Muscle of leg (tissue), 11 donors: ENCODE results near the gene IL12RB2. TPM values are rescaled to one million over a fixed set of nuclear protein-coding genes. Genes with fewer than 3 reads are reported as not detected.

Source experiments
- DNase-seq: peaks from one replicate; pipeline ENCODE4 v3.0.0; 2013
- H3K27ac ChIP-seq: one replicate; pipeline ENCODE4 v1.5.1; 2013; ENCODE audit warnings: mild to moderate bottlenecking, low read length, control low read depth
- H3K27me3 ChIP-seq: one replicate; pipeline ENCODE4 v1.6.1; 2013; ENCODE audit warnings: low read length; ENCODE audit not compliant: control insufficient read depth, insufficient read depth
- H3K36me3 ChIP-seq: one replicate; pipeline ENCODE4 v1.6.1; 2013; ENCODE audit warnings: low read length; ENCODE audit not compliant: control insufficient read depth, insufficient read depth
- H3K4me1 ChIP-seq: one replicate; pipeline ENCODE4 v1.6.1; 2013; ENCODE audit warnings: low read length; ENCODE audit not compliant: control insufficient read depth, insufficient read depth
- H3K4me3 ChIP-seq: one replicate; pipeline ENCODE4 v1.5.1; 2013; ENCODE audit warnings: low read length, control low read depth
- H3K9me3 ChIP-seq: replicated peaks from 2 replicates; pipeline ENCODE4 v1.6.1; 2013; ENCODE audit warnings: low read depth, low read length; ENCODE audit not compliant: control insufficient read depth
- WGBS: methylation state at CpG from one replicate; pipeline ENCODE4 v1.1.5; 2013; ENCODE audit warnings: missing lambda C conversion rate; ENCODE audit not compliant: insufficient coverage; 5-methylcytosine and 5-hydroxymethylcytosine counted together
- polyA plus RNA-seq, 8 donors: library from polyadenylated mRNA; unstranded; fragments of 120-200 nt; gene quantifications; one replicate each; pipeline versions ENCODE4 v1.2.1 to v1.2.3, GENCODE V29; 2013; ENCODE audit warnings: inconsistent platforms in 1 of 8, low replicate concordance in 1 of 8; ENCODE audit not compliant: insufficient read length in 8 of 8, insufficient read depth in 1 of 8
- total RNA-seq: library from RNA; stranded (reverse); fragments of 120-200 nt; gene quantifications from one replicate; pipeline ENCODE4 v1.2.4, GENCODE V29; 2013

The IL12RB2 gene
- total and polyA plus RNA-seq, 9 donors: 0.52 to 1.4 (median 0.87) TPM

DNA sequence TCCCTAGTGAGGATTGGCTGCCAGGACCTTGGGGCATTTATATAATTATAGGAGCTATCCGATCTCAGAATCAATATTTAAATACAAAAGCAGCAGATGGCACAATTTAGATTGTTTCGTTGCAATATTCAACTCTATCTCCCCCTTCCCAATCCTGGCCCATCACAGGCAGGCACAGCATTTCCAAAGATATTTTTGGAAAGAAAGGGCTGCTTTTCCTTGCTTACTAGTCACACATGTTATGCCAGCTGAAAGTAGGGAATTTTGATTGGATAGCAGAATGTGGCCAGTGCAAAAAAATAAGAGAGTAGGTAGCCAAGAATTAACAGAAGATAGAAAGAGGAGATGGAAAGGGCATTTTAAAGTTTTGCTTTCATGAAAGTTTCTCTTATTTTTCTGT is 37.9 kb downstream of the IL12RB2 start:
- H3K4me3 ChIP-seq: no peak overlapping the region
- H3K27ac ChIP-seq: no peak overlapping the region
- H3K9me3 ChIP-seq: no peaks in the 10 kb centered on the region
- no peaks in the 10 kb centered on the region for H3K27me3 ChIP-seq
- H3K4me1 ChIP-seq: no peaks in the 10 kb centered on the region
- DNase-seq: no peak
- H3K36me3 ChIP-seq: no peaks in the 10 kb centered on the region
- no CpG with 5 or more reads among the region's 2 CpGs for WGBS

DNA sequence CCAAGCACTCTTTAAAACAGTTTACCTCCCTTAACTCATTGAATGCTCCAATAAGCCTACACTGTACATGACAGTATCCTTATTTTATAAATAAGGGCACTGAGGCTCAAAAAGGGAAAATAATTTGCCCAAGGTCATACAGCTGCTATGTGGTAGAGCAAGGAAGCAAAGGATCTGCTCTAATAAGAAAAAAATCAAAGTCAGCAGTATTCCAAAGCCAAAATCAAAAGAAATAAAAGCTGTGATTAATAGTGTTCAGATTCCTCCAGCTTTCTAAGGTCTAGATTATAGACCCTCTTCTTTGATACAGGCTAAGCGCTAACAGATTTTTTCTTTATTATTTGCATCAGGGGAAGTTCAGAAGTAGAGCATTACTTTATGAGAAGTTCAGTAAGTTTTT is 39.3 kb downstream of the IL12RB2 start:
- DNase-seq: no peak
- no CpG with 5 or more reads among the region's 1 CpG for WGBS

DNA sequence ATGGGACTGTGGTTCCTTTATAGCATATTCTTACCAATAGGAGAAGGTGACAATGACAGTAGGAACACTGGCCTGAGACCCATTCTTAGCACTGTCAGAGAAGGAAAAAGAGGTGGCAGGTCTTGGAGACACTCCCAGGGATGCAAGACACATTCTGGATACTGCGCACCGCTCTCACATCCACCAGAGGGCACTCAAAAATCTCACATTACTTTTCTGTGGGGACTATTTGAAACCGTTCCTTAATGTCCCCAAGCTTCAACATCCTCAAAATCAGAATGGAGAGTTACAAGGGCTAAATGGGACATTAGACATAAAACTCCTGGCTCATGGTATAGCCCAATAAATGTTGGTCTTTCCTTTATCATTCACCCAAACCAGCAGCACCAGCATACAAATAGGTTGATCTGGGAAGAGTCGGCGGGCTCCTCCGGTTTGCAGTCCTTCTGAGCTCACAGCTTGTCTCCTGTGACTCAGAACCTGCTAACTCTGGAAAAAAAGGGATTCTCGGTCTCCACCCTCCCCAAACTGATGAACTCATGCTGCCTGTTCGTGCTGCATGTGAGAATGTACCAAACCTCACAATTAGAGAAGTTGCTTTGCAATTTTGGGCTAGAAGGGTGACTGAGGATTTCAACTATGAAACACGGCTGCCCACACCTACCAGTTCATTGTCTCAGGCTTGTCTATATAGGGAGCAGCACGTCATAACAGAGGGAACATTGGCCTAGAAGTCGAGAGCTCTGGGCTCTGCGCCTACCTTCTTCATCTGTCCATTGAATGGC is 40.2 kb downstream of the IL12RB2 start:
- no peaks in the 10 kb centered on the region for H3K9me3 ChIP-seq
- WGBS: no CpG with 5 or more reads among the region's 12 CpGs
- H3K4me3 ChIP-seq: no peak overlapping the region
- H3K4me1 ChIP-seq: no peaks in the 10 kb centered on the region
- no peak overlapping the region for H3K27ac ChIP-seq
- H3K27me3 ChIP-seq: no peaks in the 10 kb centered on the region
- DNase-seq: peak; percentile 63
- H3K36me3 ChIP-seq: no peaks in the 10 kb centered on the region

More for the DNA sequence above, 39.3 kb downstream of the IL12RB2 start:
- Histone ChIP-seq H3K36me3 (no peaks in the 10 kb centered on the region), H3K27me3 (no peaks in the 10 kb centered on the region), H3K4me1 (no peaks in the 10 kb centered on the region), H3K27ac (no peak overlapping the region), H3K9me3 (no peaks in the 10 kb centered on the region), H3K4me3 (no peak overlapping the region)

DNA sequence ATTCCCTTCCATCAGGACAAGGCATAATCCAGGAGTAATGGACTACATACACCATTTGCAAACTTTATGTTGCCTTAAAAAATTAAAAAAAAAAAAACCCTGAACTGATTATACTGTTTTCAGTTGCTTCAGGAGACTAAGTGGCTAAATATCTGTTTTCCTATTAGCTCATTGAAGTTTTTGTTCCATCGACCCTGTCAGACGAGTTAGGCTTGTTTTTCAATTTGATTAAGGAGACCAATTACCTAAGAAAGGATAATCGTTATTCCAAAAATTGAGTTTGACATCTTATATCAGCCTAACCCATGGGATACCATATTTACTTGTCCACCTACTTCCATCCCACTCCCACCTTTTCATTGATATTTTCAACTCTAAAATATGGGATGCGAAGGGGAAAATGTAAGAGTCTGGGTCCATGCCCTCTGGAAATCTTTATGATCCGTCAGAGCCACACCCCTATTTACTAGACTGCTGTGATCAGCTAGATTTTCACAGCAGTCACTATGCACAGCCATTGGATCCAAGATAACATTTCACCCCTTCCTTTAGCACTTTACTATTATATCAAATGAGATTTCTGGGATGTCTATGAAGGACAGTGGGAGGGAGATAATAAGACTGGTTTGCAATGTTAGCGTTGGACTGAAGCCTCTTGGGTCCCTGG is 41.0 kb downstream of the IL12RB2 start:
- no peaks in the 10 kb centered on the region for H3K9me3 ChIP-seq
- no peak overlapping the region for H3K4me3 ChIP-seq
- H3K27me3 ChIP-seq: no peaks in the 10 kb centered on the region
- WGBS: 79% methylated on average over 2 of the region's 6 CpGs
- no peak for DNase-seq
- no peaks in the 10 kb centered on the region for H3K36me3 ChIP-seq
- no peak overlapping the region for H3K27ac ChIP-seq
- H3K4me1 ChIP-seq: no peaks in the 10 kb centered on the region

DNA sequence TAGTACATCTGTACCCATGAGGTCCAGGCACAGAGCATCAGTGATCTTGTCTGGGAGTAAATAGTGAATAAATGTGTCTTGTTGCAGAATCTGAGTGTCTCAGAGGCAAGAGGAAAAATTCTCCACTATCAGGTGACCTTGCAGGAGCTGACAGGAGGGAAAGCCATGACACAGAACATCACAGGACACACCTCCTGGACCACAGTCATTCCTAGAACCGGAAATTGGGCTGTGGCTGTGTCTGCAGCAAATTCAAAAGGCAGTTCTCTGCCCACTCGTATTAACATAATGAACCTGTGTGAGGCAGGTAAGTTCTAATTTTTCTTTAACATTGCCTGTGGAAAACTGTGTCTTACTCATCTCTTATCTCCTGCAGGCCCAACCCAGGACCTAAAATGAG is 43.1 kb downstream of the IL12RB2 start:
- H3K9me3 ChIP-seq: no peaks in the 10 kb centered on the region
- no peaks in the 10 kb centered on the region for H3K4me1 ChIP-seq
- H3K36me3 ChIP-seq: no peaks in the 10 kb centered on the region
- H3K27me3 ChIP-seq: no peaks in the 10 kb centered on the region
- no peak overlapping the region for H3K27ac ChIP-seq
- DNase-seq: no peak
- no peak overlapping the region for H3K4me3 ChIP-seq
- WGBS: no CpG with 5 or more reads among the region's 2 CpGs

DNA sequence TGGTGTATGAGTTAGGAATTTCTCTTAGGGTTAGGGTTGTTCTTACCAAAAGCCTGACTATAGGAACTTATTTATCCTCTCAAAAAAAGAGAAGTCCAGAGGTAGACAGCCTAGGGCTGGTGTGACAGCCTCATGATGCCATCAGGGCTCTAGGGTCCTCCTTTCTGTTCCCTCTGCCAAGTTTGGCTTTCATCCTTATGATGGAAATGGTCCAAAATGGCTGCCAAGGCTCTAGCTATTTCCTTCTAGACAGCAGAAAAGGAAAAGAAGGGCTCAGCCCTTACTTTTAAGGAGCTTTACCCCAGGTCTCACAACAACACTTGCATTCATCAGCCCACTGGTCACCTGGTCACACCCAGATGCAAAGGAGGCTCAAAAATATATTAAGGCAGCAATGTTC is 44.5 kb downstream of the IL12RB2 start:
- no peaks in the 10 kb centered on the region for H3K36me3 ChIP-seq
- H3K27ac ChIP-seq: no peak overlapping the region
- H3K4me3 ChIP-seq: no peak overlapping the region
- DNase-seq: no peak
- no peaks in the 10 kb centered on the region for H3K27me3 ChIP-seq
- no peaks in the 10 kb centered on the region for H3K4me1 ChIP-seq
- H3K9me3 ChIP-seq: no peaks in the 10 kb centered on the region

GRCh38 chr1:67355745-67356424 is 48.2 kb downstream of the IL12RB2 start:
- H3K9me3 ChIP-seq: no peaks in the 10 kb centered on the region
- H3K36me3 ChIP-seq: no peaks in the 10 kb centered on the region
- no peak overlapping the region for H3K27ac ChIP-seq
- no peaks in the 10 kb centered on the region for H3K4me1 ChIP-seq
- H3K27me3 ChIP-seq: no peaks in the 10 kb centered on the region
- 100% methylated on average over 1 of the region's 3 CpGs for WGBS
- no peak for DNase-seq
- H3K4me3 ChIP-seq: no peak overlapping the region

DNA sequence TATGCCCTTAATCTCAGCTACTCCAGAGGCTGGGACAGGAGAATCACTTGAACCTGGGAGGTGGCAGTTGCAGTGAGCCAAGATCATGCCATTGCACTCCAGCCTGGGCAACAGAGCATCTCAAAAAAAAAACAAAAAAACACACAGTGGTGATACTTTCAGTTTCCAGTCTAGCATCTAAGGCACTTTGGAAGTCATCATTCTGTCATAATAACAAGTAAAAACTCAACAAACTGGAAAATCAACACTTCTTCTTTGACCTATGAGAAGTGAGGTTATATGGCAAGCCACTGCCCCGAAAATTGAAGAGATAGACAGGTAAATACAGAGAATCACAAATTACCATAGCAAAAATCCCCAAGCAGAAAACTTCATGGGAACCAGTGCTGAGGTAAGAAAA is 51.9 kb downstream of the IL12RB2 start:
- Histone ChIP-seq H3K36me3 (no peaks in the 10 kb centered on the region), H3K4me1 (no peaks in the 10 kb centered on the region), H3K4me3 (no peak overlapping the region), H3K27me3 (no peaks in the 10 kb centered on the region), H3K9me3 (no peaks in the 10 kb centered on the region), H3K27ac (no peak overlapping the region)
- no peak for DNase-seq
- WGBS: no CpG with 5 or more reads among the region's 1 CpG

- no peaks in the 10 kb centered on the region for H3K4me1 ChIP-seq
- H3K27ac ChIP-seq: no peak overlapping the region
- no peaks in the 10 kb centered on the region for H3K36me3 ChIP-seq
- 93% methylated on average over 5 of the region's 5 CpGs for WGBS
- DNase-seq: no peak
- H3K9me3 ChIP-seq: no peaks in the 10 kb centered on the region
- H3K27me3 ChIP-seq: no peaks in the 10 kb centered on the region
- no peak overlapping the region for H3K4me3 ChIP-seq
Observed at GRCh38 chr1:67361641-67362040, 54.0 kb downstream of the IL12RB2 start.

DNA sequence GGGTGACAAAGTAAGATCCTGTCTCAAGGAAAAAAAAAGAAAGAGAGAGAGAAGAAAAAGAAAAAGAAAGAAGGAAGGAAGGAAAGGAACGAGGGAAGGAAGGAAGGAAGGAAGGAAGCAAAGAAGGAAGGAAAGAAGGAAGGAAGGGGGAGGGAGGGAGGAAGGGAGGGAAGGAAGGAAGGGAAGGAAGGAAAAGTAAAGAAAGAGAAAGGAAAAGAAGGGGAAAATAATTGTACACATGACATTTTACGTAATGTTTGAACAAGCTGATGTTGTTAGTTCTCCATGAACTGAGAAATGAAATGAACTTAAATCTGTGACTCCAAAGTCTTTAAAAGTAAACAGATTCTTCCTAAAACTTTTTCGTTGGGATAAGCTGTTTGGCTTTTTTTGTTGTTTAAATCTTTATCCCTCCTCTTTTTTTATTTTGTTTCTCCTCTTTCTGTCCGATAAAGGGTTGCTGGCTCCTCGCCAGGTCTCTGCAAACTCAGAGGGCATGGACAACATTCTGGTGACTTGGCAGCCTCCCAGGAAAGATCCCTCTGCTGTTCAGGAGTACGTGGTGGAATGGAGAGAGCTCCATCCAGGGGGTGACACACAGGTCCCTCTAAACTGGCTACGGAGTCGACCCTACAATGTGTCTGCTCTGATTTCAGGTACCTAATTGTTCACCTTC is 59.8 kb downstream of the IL12RB2 start:
- Histone ChIP-seq H3K27ac (no peak overlapping the region), H3K4me3 (no peak overlapping the region), H3K27me3 (no peaks in the 10 kb centered on the region), H3K4me1 (peaks cover 4% of the 10 kb centered on the region), H3K36me3 (no peaks in the 10 kb centered on the region), H3K9me3 (no peaks in the 10 kb centered on the region)
- WGBS: 43% methylated on average over 3 of the region's 8 CpGs
- peak; percentile 30 for DNase-seq
